HepG2 (cell line): ENCODE measurements around the gene ZDHHC7. TPM values are rescaled to one million over a fixed set of nuclear protein-coding genes. Genes with fewer than 3 reads are reported as not detected.

Source experiments
- DPF2 ChIP-seq: sonication (generic); formaldehyde crosslinking; IDR thresholded peaks from 2 replicates; pipeline ENCODE4 v1.4.0; 2020; ENCODE audit warnings: mild to moderate bottlenecking, low read depth, missing genetic modification reagents, borderline replicate concordance
- TBX2 ChIP-seq: sonication (generic); formaldehyde crosslinking; IDR thresholded peaks from 2 replicates; pipeline ENCODE4 v1.5.0; 2020; ENCODE audit warnings: missing genetic modification reagents, mild to moderate bottlenecking, borderline replicate concordance
- ZSCAN21 ChIP-seq: sonication (generic); formaldehyde crosslinking; IDR thresholded peaks from 2 replicates; pipeline ENCODE4 v1.8.0; 2022; ENCODE audit warnings: mild to moderate bottlenecking, missing genetic modification reagents, moderate library complexity, borderline replicate concordance
- polyA plus RNA-seq, 8 experiments: library from polyadenylated mRNA; depleted of rRNA in 3 of 8; stranded (reverse) in 7 of 8; unstranded in 1 of 8; fragments of >200 nt; fragmentation: Illumina TruSeq in 4 of 8; extraction: Trizol in 4 of 8; gene quantifications; 2 replicates each; pipeline versions ENCODE4 v1.2.1 to v1.2.3, GENCODE V29; 2011 to 2016; ENCODE audit warnings: low read depth in 4 of 8, missing spikeins in 1 of 8, mixed read lengths in 1 of 8; ENCODE audit not compliant: insufficient read depth in 1 of 8
- total RNA-seq, 5 experiments: library from RNA; depleted of rRNA; stranded (reverse); fragments of >200 nt; fragmentation: Illumina TruSeq; extraction: Trizol; gene quantifications; 2 replicates each; pipeline ENCODE4 v1.2.3, GENCODE V29; 2016; ENCODE audit warnings: low read depth in 1 of 5
- TF ChIP-seq, protein P1 (sequence below), 2 experiments: fragments of 450-650 bp in 1 of 2; sonication (generic) in 1 of 2; formaldehyde crosslinking in 1 of 2; IDR thresholded peaks; 2 replicates each; pipeline versions ENCODE4 v1.6.1 to v1.8.0; 2016 to 2022; ENCODE audit warnings: antibody characterized with exemption in 1 of 2, mild to moderate bottlenecking in 1 of 2, missing genetic modification reagents in 1 of 2
- TF ChIP-seq, protein P2 (sequence below): sonication (generic); formaldehyde crosslinking; IDR thresholded peaks from 2 replicates; pipeline ENCODE4 v1.4.0; 2020; ENCODE audit warnings: missing genetic modification reagents, mild to moderate bottlenecking, borderline replicate concordance
- TF ChIP-seq, protein P3 (sequence below), 2 experiments: sonication (generic) in 1 of 2; formaldehyde crosslinking in 1 of 2; IDR thresholded peaks; 2 replicates each; pipeline versions ENCODE4 v1.5.1 to v1.6.1; 2011 to 2020; ENCODE audit warnings: borderline replicate concordance in 1 of 2, low read depth in 1 of 2, low read length in 1 of 2, mild to moderate bottlenecking in 1 of 2, missing genetic modification reagents in 1 of 2, moderate library complexity in 1 of 2
- TF ChIP-seq, protein P4 (sequence below): IDR thresholded peaks from 2 replicates; pipeline ENCODE4 v1.6.1; 2012; ENCODE audit warnings: low read depth, low read length, improper control_type of control experiment
- TF ChIP-seq, protein P5 (sequence below): sonication (generic); formaldehyde crosslinking; conservative IDR thresholded peaks from 2 replicates; pipeline ENCODE4 v1.8.0; 2022; ENCODE audit warnings: mild to moderate bottlenecking, moderate library complexity, missing genetic modification reagents

ZDHHC7 gene
- total and polyA plus RNA-seq, 2 of the 13 experiments (the other 11 are each of a cell fraction or from before 2014, with no cell fraction given) = 46.8 to 67.6 TPM

DNA sequence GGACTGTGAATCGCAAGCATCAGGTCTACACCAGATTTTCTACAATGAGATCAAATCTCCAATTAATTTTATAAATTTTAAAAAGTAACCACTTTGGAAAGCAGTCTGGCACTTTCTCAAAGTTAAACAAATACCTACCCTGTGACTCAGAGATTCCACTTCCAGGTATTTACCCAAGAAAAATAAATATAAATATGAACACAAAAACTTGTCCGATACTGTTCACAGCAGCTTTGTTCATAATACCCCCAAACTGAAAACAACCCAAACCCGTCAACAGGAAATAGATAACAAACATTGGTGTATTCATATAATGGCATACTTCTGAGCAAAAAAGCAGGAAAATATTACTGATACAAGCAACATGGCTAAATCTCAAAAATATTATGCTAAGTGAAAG lies 12.1 kb downstream of the ZDHHC7 start (continued):
- TF ChIP-seq, protein P1, sequence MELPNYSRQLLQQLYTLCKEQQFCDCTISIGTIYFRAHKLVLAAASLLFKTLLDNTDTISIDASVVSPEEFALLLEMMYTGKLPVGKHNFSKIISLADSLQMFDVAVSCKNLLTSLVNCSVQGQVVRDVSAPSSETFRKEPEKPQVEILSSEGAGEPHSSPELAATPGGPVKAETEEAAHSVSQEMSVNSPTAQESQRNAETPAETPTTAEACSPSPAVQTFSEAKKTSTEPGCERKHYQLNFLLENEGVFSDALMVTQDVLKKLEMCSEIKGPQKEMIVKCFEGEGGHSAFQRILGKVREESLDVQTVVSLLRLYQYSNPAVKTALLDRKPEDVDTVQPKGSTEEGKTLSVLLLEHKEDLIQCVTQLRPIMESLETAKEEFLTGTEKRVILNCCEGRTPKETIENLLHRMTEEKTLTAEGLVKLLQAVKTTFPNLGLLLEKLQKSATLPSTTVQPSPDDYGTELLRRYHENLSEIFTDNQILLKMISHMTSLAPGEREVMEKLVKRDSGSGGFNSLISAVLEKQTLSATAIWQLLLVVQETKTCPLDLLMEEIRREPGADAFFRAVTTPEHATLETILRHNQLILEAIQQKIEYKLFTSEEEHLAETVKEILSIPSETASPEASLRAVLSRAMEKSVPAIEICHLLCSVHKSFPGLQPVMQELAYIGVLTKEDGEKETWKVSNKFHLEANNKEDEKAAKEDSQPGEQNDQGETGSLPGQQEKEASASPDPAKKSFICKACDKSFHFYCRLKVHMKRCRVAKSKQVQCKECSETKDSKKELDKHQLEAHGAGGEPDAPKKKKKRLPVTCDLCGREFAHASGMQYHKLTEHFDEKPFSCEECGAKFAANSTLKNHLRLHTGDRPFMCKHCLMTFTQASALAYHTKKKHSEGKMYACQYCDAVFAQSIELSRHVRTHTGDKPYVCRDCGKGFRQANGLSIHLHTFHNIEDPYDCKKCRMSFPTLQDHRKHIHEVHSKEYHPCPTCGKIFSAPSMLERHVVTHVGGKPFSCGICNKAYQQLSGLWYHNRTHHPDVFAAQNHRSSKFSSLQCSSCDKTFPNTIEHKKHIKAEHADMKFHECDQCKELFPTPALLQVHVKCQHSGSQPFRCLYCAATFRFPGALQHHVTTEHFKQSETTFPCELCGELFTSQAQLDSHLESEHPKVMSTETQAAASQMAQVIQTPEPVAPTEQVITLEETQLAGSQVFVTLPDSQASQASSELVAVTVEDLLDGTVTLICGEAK (IDR thresholded peaks at IDR 0.05) = no peak
- TF ChIP-seq, protein P1 (CRISPR knock-in tag; IDR thresholded peaks at IDR 0.05) = no peak
- TF ChIP-seq TBX2 (CRISPR knock-in tag) (no peak), ZSCAN21 (CRISPR knock-in tag) (no peak), DPF2 (0 out of 2 replicates have a peak, but pooled peaks have one; percentile 25)
- TF ChIP-seq, protein P2, sequence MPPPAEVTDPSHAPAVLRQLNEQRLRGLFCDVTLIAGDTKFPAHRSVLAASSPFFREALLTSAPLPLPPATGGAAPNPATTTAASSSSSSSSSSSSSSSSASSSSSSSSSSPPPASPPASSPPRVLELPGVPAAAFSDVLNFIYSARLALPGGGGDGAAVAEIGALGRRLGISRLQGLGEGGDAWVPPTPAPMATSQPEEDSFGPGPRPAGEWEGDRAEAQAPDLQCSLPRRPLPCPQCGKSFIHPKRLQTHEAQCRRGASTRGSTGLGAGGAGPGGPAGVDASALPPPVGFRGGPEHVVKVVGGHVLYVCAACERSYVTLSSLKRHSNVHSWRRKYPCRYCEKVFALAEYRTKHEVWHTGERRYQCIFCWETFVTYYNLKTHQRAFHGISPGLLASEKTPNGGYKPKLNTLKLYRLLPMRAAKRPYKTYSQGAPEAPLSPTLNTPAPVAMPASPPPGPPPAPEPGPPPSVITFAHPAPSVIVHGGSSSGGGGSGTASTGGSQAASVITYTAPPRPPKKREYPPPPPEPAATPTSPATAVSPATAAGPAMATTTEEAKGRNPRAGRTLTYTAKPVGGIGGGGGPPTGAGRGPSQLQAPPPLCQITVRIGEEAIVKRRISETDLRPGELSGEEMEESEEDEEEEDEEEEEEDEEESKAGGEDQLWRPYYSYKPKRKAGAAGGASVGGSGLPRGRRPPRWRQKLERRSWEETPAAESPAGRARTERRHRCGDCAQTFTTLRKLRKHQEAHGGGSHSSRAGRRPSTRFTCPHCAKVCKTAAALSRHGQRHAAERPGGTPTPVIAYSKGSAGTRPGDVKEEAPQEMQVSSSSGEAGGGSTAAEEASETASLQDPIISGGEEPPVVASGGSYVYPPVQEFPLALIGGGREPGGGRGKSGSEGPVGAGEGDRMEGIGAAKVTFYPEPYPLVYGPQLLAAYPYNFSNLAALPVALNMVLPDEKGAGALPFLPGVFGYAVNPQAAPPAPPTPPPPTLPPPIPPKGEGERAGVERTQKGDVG (CRISPR knock-in tag) = no peak
- TF ChIP-seq, protein P3, sequence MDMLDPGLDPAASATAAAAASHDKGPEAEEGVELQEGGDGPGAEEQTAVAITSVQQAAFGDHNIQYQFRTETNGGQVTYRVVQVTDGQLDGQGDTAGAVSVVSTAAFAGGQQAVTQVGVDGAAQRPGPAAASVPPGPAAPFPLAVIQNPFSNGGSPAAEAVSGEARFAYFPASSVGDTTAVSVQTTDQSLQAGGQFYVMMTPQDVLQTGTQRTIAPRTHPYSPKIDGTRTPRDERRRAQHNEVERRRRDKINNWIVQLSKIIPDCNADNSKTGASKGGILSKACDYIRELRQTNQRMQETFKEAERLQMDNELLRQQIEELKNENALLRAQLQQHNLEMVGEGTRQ (IDR thresholded peaks at IDR 0.05; ENCODE audit: low read depth, low read length) = no peak
- TF ChIP-seq, protein P3 (CRISPR knock-in tag; IDR thresholded peaks at IDR 0.05; ENCODE audit: borderline replicate concordance) = no peak
- TF ChIP-seq, protein P4, sequence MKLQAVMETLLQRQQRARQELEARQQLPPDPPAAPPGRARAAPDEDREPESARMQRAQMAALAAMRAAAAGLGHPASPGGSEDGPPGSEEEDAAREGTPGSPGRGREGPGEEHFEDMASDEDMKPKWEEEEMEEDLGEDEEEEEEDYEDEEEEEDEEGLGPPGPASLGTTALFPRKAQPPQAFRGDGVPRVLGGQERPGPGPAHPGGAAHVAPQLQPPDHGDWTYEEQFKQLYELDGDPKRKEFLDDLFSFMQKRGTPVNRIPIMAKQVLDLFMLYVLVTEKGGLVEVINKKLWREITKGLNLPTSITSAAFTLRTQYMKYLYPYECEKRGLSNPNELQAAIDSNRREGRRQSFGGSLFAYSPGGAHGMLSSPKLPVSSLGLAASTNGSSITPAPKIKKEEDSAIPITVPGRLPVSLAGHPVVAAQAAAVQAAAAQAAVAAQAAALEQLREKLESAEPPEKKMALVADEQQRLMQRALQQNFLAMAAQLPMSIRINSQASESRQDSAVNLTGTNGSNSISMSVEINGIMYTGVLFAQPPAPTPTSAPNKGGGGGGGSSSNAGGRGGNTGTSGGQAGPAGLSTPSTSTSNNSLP = 0 out of 2 replicates have a peak, but pooled peaks have one; percentile 24
- TF ChIP-seq, protein P5, sequence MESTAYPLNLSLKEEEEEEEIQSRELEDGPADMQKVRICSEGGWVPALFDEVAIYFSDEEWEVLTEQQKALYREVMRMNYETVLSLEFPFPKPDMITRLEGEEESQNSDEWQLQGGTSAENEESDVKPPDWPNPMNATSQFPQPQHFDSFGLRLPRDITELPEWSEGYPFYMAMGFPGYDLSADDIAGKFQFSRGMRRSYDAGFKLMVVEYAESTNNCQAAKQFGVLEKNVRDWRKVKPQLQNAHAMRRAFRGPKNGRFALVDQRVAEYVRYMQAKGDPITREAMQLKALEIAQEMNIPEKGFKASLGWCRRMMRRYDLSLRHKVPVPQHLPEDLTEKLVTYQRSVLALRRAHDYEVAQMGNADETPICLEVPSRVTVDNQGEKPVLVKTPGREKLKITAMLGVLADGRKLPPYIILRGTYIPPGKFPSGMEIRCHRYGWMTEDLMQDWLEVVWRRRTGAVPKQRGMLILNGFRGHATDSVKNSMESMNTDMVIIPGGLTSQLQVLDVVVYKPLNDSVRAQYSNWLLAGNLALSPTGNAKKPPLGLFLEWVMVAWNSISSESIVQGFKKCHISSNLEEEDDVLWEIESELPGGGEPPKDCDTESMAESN (CRISPR knock-in tag) = no peak
